Stimulated activated CD4-positive, alpha-beta T cell treated with anti-CD3 and anti-CD28 coated beads, Interleukin-4, amount 100 ng/mL, for 48 hours (primary cell): ENCODE results near the gene TMEM92.
"Not testable (repeated sequence)": the region's sequence is repeated elsewhere in the genome, so short reads cannot be mapped to it uniquely, and the experiment has no call there.

Source experiments
- DNase-seq, 2 donors: peaks; one replicate each; pipeline ENCODE4 v3.0.0-alpha.2; 2020; ENCODE audit warnings: low read depth in 2 of 2

Gene TMEM92

GRCh38 chr17:50276588-50277356 is 2.5 kb downstream of the TMEM92 start:
- no peak for DNase-seq

GRCh38 chr17:50277357-50277754 is 3.1 kb downstream of the TMEM92 start:
- DNase-seq = no peak

GRCh38 chr17:50278526-50279180 is 4.4 kb downstream of the TMEM92 start:
- DNase-seq = no peak

GRCh38 chr17:50279181-50279526 is 4.9 kb downstream of the TMEM92 start:
- no peak for DNase-seq

GRCh38 chr17:50279639-50280038 is 5.4 kb downstream of the TMEM92 start:
- DNase-seq = no peak

- DNase-seq = no peak
Measured at GRCh38 chr17:50280068-50280467, 5.8 kb downstream of the TMEM92 start.

- no peak for DNase-seq
Measured at GRCh38 chr17:50280801-50281441, 6.7 kb downstream of the TMEM92 start.

- DNase-seq = no peak
Measured at GRCh38 chr17:50281739-50282401, 7.6 kb downstream of the TMEM92 start.

GRCh38 chr17:50283246-50283645 is 9.0 kb downstream of the TMEM92 start:
- peak in 1 of 2 donors; percentile 48 for DNase-seq

DNA sequence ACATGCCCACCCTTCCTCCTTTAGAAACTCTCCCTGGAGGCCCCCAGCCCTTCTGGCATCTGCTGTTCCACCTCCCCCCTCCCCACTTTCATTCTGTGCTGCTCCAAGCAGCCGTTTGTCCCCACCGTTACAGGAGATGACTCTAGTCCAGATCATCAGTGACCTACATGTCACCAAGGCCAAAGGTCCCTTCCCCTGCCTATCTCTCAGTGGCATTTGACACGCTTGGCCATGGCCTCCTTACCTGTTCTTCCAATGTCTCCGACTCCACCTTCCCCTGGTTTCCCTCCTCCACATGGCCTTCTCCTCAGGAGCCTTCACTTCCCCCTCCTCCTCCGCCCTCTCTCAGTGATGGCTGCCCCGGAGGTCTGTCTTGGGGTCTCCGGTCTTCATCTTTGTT is 9.4 kb downstream of the TMEM92 start:
- no peak for DNase-seq

GRCh38 chr17:50285941-50286340 is 11.7 kb downstream of the TMEM92 start:
- DNase-seq = no peak

GRCh38 chr17:50287302-50287701 is 13.0 kb downstream of the TMEM92 start:
- not testable (repeated sequence) for DNase-seq

GRCh38 chr17:50288306-50288705 is 14.0 kb downstream of the TMEM92 start:
- no peak for DNase-seq

- no peak for DNase-seq
Measured at GRCh38 chr17:50289278-50289677, 15.0 kb downstream of the TMEM92 start.

DNA sequence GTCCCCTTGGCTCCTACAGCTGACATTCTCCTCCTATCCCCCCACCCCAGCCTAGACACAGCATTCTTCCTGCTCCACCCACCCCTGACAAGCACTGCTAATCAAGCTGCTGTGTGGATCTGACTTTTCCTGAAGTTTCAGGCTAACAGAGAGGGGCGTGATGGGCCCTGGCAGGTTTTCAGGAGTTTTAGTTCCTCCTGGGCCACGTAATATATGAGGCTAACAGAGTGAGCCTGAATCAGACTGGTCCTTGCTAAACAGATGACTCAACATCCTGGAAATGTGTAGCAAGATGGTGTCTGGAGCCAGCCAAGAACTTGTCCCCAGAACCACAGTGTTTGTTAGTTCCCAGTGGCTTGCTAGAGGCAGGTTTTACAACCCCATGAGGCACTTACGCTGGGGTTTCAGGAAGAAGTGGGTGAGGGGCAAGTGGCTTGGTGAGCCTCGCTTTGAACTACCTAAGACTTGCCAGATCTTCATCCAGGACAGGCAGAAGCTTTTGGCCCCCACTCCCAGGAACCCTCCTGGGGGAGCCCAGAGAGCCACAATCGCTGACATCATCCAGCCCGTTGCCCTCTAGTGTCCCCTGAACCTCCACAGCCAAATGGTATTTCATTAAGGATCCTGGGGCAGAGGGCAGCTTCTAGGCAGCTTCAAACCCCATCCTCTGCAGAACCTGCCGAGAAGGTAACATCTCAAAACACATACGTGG is 15.9 kb downstream of the TMEM92 start:
- DNase-seq = no peak

DNA sequence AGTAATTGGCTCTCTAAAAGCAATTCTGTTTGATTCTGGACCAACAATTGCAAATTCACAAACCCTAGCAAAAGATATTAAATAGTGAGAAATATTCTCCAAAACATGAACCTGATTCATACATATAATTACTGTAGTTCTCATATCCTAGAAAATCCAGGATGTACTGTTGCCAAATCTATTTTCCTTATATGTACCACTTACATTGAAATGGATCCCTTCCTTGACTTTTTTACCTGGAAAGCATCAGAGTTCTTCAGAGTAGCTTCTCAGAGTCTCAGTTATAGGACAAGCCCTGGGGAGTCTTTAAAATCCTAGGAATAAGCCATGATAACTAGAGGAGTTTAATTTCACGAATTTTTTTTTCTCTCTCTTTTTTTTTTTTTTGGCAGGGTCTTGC is 16.7 kb downstream of the TMEM92 start:
- DNase-seq = no peak

DNA sequence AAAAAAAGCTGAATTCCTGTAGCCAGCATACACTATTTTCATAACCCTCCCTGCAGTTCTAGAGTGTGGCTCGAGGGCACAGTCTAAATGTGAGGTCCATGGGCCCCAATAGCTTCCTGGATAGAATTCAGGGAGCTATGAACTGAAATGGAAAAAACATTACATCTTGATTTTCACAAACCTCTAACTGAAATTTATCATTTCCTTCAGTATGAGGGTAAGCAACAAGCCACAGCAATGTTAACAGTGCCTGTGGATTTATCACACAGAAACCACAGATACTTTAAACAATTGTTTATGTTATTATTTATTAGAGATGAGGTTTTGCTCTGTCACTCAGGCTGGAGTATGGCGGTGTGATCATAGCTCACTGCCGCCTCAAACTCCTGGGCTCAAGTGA is 18.2 kb downstream of the TMEM92 start:
- DNase-seq = no peak

- DNase-seq = no peak
Measured at GRCh38 chr17:50295021-50295420, 20.8 kb downstream of the TMEM92 start.

GRCh38 chr17:50297407-50297865 is 23.2 kb downstream of the TMEM92 start:
- DNase-seq = peak; percentile 69 to 76

DNA sequence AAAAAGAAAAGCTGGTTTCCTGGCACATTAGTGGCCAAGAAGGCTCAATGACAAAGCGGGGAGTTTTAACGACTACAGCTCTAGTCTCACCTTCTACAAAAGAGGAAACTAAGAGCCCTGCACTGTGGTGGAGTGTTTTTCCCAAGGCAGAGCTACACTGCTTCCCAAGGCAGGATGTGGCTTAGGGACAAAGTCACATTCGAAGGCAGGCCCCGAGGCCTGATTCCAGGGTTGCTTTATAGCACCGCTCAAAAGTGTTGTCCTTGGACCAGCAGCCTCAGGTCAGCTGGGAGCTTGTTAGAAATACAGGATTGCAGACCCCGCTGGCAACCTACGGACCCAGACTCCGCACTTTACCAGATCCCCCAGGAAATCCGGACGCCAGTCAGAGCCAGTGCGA is 23.8 kb downstream of the TMEM92 start:
- no peak for DNase-seq

GRCh38 chr17:50299776-50300175 is 25.5 kb downstream of the TMEM92 start:
- DNase-seq = no peak

- DNase-seq = not testable (repeated sequence)
Measured at GRCh38 chr17:50300824-50301223, 26.6 kb downstream of the TMEM92 start.
